ENCODE results near the gene KRTAP1-4.
"Not testable (repeated sequence)": the region's sequence is repeated elsewhere in the genome, so short reads cannot be mapped to it uniquely, and the experiment has no call there.

Gene KRTAP1-4

GRCh38 chr17:41004397-41004796, 25.6 kb downstream of the KRTAP1-4 start:
- no peak for DNase-seq (ENCODE audit: low read depth in 2 of 2)

GRCh38 chr17:41003926-41004325, 26.1 kb downstream of the KRTAP1-4 start:
- no peak for DNase-seq (ENCODE audit: low read depth in 2 of 2)

- no peak for DNase-seq (ENCODE audit: low read depth in 2 of 2)
These were observed 27.2 kb downstream of the KRTAP1-4 start for GRCh38 chr17:41002814-41003213.

- DNase-seq (ENCODE audit: low read depth in 2 of 2) = no peak
These were observed 28.2 kb downstream of the KRTAP1-4 start for GRCh38 chr17:41001795-41002194.

GRCh38 chr17:40999563-40999962, 30.4 kb downstream of the KRTAP1-4 start, which contains the start of gene KRTAP3-2:
KRTAP3-2 (minus strand) TSS chr17:40999906; CDS start chr17:40999853, 53 bp downstream.
- not testable (repeated sequence) for DNase-seq (ENCODE audit: low read depth in 2 of 2)

- DNase-seq (ENCODE audit: low read depth in 2 of 2) = no peak
These were observed 32.6 kb downstream of the KRTAP1-4 start for GRCh38 chr17:40997361-40997760.

GRCh38 chr17:40996829-40997228, 33.2 kb downstream of the KRTAP1-4 start:
- no peak for DNase-seq (ENCODE audit: low read depth in 2 of 2)

GRCh38 chr17:40995116-40995515, 34.9 kb downstream of the KRTAP1-4 start:
- no peak for DNase-seq (ENCODE audit: low read depth in 2 of 2)

- DNase-seq (ENCODE audit: low read depth in 2 of 2) = no peak
These were observed 36.2 kb downstream of the KRTAP1-4 start, which contains the start of gene KRTAP3-3 for GRCh38 chr17:40993839-40994238. KRTAP3-3 (minus strand) TSS chr17:40994164; CDS start chr17:40994097, 67 bp downstream.

GRCh38 chr17:40993084-40993483, 36.9 kb downstream of the KRTAP1-4 start:
- no peak for DNase-seq (ENCODE audit: low read depth in 2 of 2)

- no peak for DNase-seq (ENCODE audit: low read depth in 2 of 2)
These were observed 37.3 kb downstream of the KRTAP1-4 start for GRCh38 chr17:40992666-40993065.

GRCh38 chr17:40986920-40987319, 43.1 kb downstream of the KRTAP1-4 start:
- DNase-seq (ENCODE audit: low read depth in 2 of 2) = no peak

- DNase-seq (ENCODE audit: low read depth in 2 of 2) = no peak
These were observed 45.8 kb downstream of the KRTAP1-4 start, which contains the start of gene KRT40 for GRCh38 chr17:40984226-40984625. KRT40 (minus strand) TSS chr17:40984326; CDS start chr17:40984273, 53 bp downstream.

GRCh38 chr17:40981115-40981514, 48.9 kb downstream of the KRTAP1-4 start:
- no peak for DNase-seq (ENCODE audit: low read depth in 2 of 2)

- no peak for DNase-seq (ENCODE audit: low read depth in 2 of 2)
These were observed 49.4 kb downstream of the KRTAP1-4 start for GRCh38 chr17:40980596-40980995.

GRCh38 chr17:40980117-40980516, 49.9 kb downstream of the KRTAP1-4 start:
- no peak for DNase-seq (ENCODE audit: low read depth in 2 of 2)

Measured in stimulated activated CD4-positive, alpha-beta T cell treated with anti-CD3 and anti-CD28 coated beads, Interleukin-12 subunit alpha, Interleukin-12 subunit beta, amount 100 ng/mL, for 24 hours (primary cell).